ENCODE data around the gene SLC22A4. TPM values are rescaled to one million over a fixed set of nuclear protein-coding genes. Genes with fewer than 3 reads are reported as not detected.

SLC22A4 gene
- total and polyA plus RNA-seq, 2 experiments from 2014 or later, result 24.0 to 26.0 TPM

DNA sequence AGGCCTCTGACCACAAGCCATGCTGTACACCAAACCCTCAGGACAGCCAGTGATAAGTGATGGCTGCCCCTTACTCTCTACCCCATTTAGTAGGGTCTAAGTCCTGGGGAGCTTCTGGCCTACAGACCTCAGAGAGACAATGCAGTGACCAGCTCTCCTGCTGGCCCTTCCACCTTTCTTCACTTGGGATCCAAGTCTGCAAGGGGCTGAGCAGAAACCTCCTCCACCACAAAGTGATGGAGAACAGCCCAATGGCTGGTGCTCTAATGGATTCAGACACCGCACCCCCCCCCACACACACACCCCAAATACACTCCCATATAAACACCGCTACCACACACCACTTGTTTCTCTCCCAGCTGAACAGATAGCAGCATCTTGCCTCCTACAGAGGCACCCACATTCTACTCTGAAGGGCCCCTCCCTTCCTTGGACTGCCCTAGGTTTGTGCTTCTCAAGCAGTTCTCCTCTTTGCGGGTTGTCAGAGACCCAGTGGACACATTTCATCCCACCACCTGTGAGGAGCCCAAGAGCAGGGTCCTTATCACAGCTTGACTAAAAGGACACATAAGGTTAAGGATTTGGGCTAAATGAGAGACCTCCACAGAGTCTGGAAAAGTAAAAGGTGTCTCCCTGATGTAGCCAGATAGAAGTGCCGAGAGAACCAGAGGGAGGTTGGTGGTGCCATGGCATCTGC, 38.0 kb upstream of the SLC22A4 start:
- no peak for DNase-seq
- Histone ChIP-seq H3K27me3 (replicated peaks; ENCODE audit: insufficient read depth) (no peaks in the 10 kb centered on the region), H2AFZ (no peak overlapping the region), H3K4me2 (ENCODE audit: unreplicated experiment) (no peak overlapping the region), H3K9ac (no peak overlapping the region), H3K36me3 (ENCODE audit: low read depth) (no peaks in the 10 kb centered on the region), H3K4me1 (ENCODE audit: insufficient read depth) (peaks cover 19% of the 10 kb centered on the region), H3K79me2 (ENCODE audit: insufficient read depth) (peaks cover 36% of the 10 kb centered on the region), H3K27ac (no peak overlapping the region), H3K9me2 (ENCODE audit: insufficient read depth) (no peaks in the 10 kb centered on the region), H3F3A (ENCODE audit: insufficient read depth) (peaks cover 24% of the 10 kb centered on the region), H3K9me3 (ENCODE audit: low read depth) (no peaks in the 10 kb centered on the region), H3K4me3 (no peak overlapping the region), H4K20me1 (ENCODE audit: insufficient read depth) (no peaks in the 10 kb centered on the region)
- no peak for TF ChIP-seq EZH2 (IDR thresholded peaks at IDR 0.05; ENCODE audit: insufficient read depth, poor library complexity, severe bottlenecking)
- no peak for TF ChIP-seq EZH2phosphoT487 (IDR thresholded peaks at IDR 0.05; ENCODE audit: insufficient read depth, low read depth)
- in situ Hi-C loops (cut with MboI), result no loop called here
- 85 to 94% methylated on average over 4 of the region's 4 CpGs for WGBS, 2 experiments (ENCODE audit: low coverage in 1 of 2, low lambda C conversion rate in 2 of 2, missing lambda C conversion rate in 2 of 2)

DNA sequence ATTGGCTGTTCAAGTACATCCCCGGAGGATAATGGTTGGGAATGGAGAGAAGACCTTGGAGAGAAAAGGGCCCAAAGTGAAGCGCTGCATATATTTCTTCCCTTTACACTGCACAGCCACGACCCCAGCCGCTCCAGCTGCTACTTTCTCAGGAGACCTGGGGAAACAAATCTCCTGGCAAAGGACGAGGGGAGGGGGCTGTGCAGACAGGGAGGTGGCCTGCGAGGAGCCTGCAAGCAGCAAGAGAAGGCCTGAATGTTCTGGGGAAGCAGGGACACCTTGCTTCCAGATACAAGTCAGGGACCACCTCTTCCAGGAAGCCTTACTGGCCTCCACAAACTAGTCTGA, 37.4 kb upstream of the SLC22A4 start:
- TF ChIP-seq EZH2 (IDR thresholded peaks at IDR 0.05; ENCODE audit: insufficient read depth, poor library complexity, severe bottlenecking) (no peak), EZH2phosphoT487 (IDR thresholded peaks at IDR 0.05; ENCODE audit: insufficient read depth, low read depth) (no peak)
- Histone ChIP-seq H3K4me1 (ENCODE audit: insufficient read depth) (peaks cover 25% of the 10 kb centered on the region), H4K20me1 (ENCODE audit: insufficient read depth) (no peaks in the 10 kb centered on the region), H3K27me3 (replicated peaks; ENCODE audit: insufficient read depth) (no peaks in the 10 kb centered on the region), H3K4me3 (peak overlapping the region; percentile 93; the same call in 1 of the 2 replicates), H3K36me3 (ENCODE audit: low read depth) (no peaks in the 10 kb centered on the region), H3F3A (ENCODE audit: insufficient read depth) (peaks cover 24% of the 10 kb centered on the region), H3K9ac (peak overlapping the region; percentile 100), H2AFZ (peak overlapping the region; percentile 80), H3K9me2 (ENCODE audit: insufficient read depth) (no peaks in the 10 kb centered on the region), H3K27ac (peak overlapping the region; percentile 96), H3K4me2 (ENCODE audit: unreplicated experiment) (no peak overlapping the region), H3K9me3 (ENCODE audit: low read depth) (no peaks in the 10 kb centered on the region), H3K79me2 (ENCODE audit: insufficient read depth) (peaks cover 42% of the 10 kb centered on the region)
- no peak for DNase-seq
- WGBS, 2 experiments (ENCODE audit: low coverage in 1 of 2, low lambda C conversion rate in 2 of 2, missing lambda C conversion rate in 2 of 2), result 79 to 82% methylated on average over 6 of the region's 6 CpGs
- in situ Hi-C loops (cut with MboI), result no loop called here

DNA sequence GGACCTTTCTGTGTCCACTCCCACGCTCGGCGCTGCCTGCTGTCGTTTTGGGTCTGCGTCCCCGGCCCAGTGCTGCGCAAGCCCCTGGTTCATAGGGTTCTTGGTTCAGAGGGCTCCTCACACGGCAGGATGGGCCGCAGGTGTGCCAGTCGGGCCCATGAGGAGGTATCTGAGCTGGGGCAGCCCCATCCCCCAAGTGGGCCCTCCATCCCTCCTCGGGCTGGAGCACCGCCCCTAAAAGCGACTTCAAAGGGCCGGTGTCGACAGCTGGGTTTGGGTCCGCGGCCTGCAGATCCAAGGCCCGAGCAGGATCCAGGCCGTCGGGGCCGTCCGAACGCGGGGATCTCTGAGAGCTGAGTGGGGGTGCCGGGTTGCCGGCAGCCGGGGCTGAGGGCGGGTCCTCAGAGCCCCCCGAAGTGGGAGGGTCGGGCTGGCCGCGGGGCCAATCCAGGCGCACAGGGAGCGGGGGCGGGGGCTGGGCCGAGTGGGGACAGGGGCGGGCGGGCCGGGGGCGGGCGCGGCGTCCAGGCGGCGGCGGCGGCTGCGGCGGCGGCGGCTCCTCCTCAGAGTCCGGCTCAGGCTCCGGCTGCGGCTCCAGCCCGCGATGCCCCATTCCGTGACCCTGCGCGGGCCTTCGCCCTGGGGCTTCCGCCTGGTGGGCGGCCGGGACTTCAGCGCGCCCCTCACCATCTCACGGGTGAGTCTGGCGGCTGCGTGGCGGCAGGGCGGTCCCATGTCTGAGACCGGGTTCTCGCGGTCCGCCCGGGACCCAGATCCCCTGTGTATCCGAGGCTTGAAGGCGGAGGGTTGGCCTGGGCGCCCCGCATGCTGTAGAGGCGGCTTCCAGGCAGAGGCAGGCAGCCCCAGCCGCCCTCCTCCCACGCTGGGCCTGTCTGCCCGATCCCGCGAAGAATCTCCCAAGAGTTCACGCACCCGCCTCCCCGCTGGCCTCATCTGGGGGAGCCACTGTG, 36.8 kb upstream of the SLC22A4 start, which contains the start of gene PDLIM4:
Gene PDLIM4, plus strand, starts transcription at position 566 of the 971 bp plus-strand sequence. Its CDS starts 39 bp downstream, at position 605.
- Histone ChIP-seq H3K4me3 (peak within 1 kb of the TSS; percentile 93), H2AFZ (peak within 1 kb of the TSS; percentile 80), H3F3A (ENCODE audit: insufficient read depth) (peaks cover 24% of the 10 kb centered on the region), H3K79me2 (ENCODE audit: insufficient read depth) (peaks cover 48% of the 10 kb centered on the region), H3K9me3 (ENCODE audit: low read depth) (no peaks in the 10 kb centered on the region), H3K27me3 (replicated peaks; ENCODE audit: insufficient read depth) (no peaks in the 10 kb centered on the region), H3K36me3 (ENCODE audit: low read depth) (no peaks in the 10 kb centered on the region), H3K27ac (peak within 1 kb of the TSS; percentile 96), H3K4me1 (ENCODE audit: insufficient read depth) (peaks cover 26% of the 10 kb centered on the region), H4K20me1 (ENCODE audit: insufficient read depth) (no peaks in the 10 kb centered on the region), H3K9me2 (ENCODE audit: insufficient read depth) (no peaks in the 10 kb centered on the region), H3K4me2 (ENCODE audit: unreplicated experiment) (peak within 1 kb of the TSS; percentile 100), H3K9ac (peak within 1 kb of the TSS; percentile 100)
- peak; percentile 74 for DNase-seq
- WGBS, 2 experiments (ENCODE audit: low coverage in 1 of 2, low lambda C conversion rate in 2 of 2, missing lambda C conversion rate in 2 of 2), result 10 to 15% methylated on average over 52 to 70 of the region's 88 CpGs
- TF ChIP-seq EZH2phosphoT487 (IDR thresholded peaks at IDR 0.05; ENCODE audit: insufficient read depth, low read depth) (no peak), EZH2 (IDR thresholded peaks at IDR 0.05; ENCODE audit: insufficient read depth, poor library complexity, severe bottlenecking) (no peak)
- in situ Hi-C loops (cut with MboI), result no loop called here

Measured in GM23248 (cell line).